GM18519 (cell line): ENCODE results near the gene IVD.

Experiments
- ATAC-seq: cut with Tn5 transposase; IDR thresholded peaks from one replicate; pipeline ENCODE4 v1.9.1; 2021; ENCODE audit warnings: mild to moderate bottlenecking, moderate library complexity; ENCODE audit not compliant: unreplicated experiment, low FRiP score

The IVD gene

GRCh38 chr15:40436892-40437751 lies 31.5 kb downstream of the IVD start:
- ATAC-seq: no peak

GRCh38 chr15:40437752-40438687 lies 32.4 kb downstream of the IVD start:
- ATAC-seq: no peak

- no peak for ATAC-seq
These were observed 33.1 kb downstream of the IVD start for GRCh38 chr15:40438712-40439111.

GRCh38 chr15:40439461-40439959 lies 33.9 kb downstream of the IVD start:
- no peak for ATAC-seq

DNA sequence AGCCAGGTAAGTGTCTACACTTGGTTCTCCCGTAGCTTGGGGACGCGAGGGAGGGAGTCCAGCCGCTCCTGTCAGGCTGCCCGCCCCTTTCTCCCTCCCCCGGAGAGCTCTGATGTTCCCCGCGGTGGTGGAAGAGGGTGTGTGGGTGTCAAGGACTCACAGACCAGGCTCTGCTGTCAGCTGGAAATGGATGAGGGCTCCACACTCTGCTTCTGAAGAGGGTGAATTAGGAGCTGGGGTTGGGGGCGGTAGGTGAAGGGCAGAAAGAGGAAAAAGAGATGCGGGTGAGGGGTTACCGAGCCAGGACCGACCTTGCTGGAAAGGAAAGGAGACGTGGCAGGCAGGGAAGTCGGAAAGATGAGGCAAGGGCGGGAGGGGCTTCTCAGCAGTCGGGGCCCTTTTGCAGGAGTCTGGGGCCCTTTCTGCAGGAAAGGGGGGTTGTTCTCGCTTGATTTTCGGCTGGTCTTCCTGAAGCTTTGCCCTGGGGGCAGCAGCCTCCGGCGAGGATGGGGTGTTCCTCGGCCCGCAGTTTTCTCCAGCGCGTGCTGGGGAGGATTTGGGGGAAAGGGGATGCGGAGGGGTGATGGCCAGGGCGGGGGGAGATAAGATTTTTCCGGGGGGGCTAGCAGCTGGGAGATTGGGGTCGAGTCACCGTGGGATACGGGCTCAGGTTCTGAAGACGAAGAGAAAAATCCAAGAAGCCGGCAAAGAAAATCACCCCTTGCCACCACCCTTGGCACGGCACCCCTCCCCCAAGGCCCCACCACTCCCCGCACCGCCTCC lies 34.6 kb downstream of the IVD start:
- no peak for ATAC-seq

DNA sequence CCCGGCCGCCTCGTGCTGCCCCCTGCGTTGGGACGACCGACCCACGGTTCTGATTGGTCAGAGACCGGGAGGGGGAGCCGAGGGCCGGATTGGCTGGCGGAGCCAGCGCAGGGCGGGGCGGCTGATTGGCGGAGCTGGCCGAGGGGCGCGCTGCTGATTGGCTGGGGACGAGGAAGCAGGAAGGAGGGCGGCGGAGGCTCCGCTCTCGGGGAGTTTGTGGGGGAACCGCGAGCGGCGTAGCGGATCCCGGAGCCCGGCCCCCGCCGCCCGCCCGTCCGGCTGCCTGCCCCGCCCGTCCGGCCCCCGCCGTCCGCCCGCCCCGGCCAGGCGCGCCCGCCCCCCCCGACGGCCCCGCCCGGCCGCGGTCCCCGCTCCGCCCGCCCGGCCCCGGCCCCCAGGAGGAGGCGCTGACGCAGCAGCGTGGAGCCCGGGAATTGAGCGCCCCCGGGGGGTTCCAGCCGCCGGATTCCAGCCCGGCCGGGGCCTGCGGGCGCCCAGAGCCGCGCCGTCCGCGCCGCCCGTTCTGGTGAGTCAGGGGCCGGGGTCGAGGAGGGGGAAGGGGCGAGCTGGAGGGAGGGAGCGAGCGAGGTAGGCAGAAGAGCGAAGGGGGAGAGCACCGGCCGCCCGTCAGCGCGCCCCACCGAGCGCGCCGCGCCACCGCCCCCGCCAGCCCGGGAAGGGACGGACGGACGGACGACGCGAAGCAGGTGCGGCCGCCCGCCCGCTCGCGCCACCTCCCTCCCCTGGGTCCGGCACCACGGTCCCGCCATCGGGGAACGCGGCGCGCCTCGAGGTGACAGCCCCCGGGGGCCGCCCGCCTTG lies 35.4 kb downstream of the IVD start, which contains the start of gene BAHD1:
Gene BAHD1 (plus strand): TSS at position 211 of the 822 bp plus-strand sequence. CDS start 17,512 bp downstream, outside the sequence.
- peak; percentile 66 for ATAC-seq

DNA sequence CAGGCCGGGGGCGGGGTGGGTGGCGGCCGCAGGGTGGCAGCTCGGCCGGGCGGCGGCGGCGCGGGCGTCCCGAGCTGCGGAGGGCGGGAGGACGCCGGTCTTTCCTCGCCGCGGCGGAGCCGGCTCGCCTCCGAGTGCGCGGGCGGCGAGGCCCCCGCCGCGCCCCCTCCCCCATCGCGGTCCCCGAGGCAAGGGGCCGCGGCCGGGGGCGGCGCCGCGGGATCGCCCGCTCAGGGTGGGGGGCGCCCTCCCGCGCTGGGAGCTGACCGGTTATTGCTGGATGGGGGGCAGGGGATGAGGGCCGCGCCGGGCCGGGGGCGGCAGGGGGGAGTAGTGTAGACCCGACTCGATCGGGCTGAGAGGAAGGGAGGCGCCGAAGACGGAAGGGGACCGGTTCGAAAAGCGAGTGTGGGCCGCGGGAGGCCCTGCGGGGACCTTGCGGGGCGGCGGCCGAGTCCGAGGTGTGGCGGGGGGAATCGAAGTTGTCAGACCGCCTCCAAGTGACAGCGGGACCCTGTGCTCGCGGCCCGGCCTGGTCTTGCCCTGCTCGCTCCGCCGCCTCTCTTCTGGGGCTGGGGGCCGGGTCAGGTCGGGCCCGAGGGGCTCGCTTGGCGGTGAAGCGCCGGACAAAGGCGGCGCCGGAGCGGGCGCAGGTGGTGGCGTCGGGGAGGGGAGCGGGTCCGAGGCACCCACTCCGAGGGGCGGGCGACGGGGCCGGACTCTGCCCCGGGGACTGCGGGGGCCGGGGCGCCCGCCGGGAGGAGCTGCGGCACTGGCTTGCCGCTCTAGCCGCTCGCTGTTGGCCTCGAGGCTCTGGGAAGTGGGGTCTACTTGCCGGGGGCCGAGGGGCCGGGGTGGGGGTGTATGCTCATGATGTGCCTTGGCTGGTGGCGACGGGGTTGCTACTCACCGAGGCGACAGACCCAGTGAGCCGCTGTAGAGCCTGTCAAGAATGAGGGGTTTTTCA lies 36.3 kb downstream of the IVD start:
- ATAC-seq: no peak

GRCh38 chr15:40443255-40443654 lies 37.7 kb downstream of the IVD start:
- no peak for ATAC-seq

- ATAC-seq: no peak
These were observed 38.3 kb downstream of the IVD start for GRCh38 chr15:40443846-40444245.

GRCh38 chr15:40444736-40445135 lies 39.1 kb downstream of the IVD start:
- no peak for ATAC-seq

DNA sequence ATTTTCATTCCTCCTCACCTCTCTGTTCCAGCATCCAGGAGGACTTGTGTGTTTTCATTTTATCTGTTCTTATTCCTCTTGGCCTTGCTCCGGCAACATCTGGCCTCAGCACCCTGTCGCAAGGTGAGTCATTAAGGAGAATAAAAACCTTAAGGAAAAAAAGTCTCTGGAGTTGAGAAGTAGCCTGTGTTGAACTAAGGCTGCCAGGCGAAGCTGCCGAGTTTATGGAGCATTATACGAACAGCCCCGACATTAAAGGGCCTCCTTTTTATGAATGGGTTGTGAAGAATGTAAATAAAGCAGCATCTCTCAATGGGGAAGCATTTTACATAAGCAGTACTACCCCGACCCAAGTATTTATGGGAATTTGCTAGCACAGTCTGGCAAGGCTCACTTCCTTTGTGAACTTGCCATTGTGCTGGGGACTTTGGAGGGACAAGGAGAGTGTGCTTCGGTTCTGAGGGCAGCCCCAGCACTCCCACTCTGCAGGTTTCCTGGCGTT lies 39.9 kb downstream of the IVD start:
- ATAC-seq: no peak

GRCh38 chr15:40446144-40446543 lies 40.5 kb downstream of the IVD start:
- no peak for ATAC-seq

DNA sequence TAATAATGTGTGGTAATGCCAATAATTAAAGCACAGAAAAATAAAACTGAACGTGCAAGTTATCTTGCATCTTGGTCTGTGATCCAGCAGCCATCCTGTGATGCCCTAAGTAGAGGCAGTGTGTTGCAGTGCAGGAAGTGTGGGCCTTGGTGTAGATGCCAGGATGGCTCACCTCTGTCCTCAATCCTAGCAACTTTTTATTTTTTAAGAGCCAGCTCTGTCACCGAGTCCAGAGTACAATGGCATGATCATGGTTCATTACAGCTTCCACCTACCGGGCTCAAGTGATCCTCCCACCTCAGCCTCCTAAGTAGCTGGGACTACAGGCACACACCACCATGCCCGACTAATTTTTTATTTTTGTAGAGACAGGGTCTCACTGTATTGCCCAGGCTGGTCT lies 42.8 kb downstream of the IVD start:
- ATAC-seq: no peak

DNA sequence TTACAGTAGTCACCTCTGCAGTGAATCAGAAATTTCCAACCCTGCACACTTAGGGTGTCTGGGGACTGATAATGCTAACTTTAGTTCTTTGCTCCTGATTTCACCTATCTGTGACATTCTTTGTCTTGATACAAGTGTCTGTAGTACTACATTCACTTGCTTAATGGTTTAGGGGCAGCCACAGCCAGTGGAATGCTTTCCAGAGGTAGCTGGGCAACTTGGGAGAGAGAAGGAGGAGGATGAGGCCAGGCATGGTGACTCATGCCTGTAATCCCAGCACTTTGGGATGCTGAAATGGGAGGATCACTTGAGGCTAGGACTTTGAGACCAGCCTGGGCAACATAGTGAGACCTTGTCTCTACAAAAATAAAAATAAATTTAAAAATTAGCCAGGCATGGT lies 43.7 kb downstream of the IVD start:
- no peak for ATAC-seq

DNA sequence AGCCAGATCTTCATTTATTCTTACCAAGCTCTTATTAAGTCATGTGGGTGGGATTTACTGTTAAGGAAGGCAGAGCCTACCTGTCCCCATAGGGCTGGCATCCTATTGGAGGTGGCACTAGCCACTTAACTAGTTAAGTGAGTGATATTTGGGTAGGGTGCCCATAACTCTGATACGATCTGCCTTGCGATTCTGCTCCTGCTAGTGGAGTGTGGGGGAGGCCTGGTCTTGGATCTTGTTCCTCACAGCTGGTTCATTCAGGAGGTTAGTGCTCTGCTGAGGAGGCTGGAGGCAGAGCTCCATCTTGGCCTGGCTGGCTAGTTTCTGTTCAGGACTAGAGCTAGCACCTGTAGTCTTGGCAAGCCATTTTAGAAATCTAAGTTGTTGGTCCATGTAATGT lies 44.5 kb downstream of the IVD start:
- no peak for ATAC-seq

GRCh38 chr15:40451527-40452158 lies 46.0 kb downstream of the IVD start:
- ATAC-seq: no peak

GRCh38 chr15:40452296-40453090 lies 46.9 kb downstream of the IVD start:
- no peak for ATAC-seq
